Measurements from ENCODE around the gene TIAM1.

DNA sequence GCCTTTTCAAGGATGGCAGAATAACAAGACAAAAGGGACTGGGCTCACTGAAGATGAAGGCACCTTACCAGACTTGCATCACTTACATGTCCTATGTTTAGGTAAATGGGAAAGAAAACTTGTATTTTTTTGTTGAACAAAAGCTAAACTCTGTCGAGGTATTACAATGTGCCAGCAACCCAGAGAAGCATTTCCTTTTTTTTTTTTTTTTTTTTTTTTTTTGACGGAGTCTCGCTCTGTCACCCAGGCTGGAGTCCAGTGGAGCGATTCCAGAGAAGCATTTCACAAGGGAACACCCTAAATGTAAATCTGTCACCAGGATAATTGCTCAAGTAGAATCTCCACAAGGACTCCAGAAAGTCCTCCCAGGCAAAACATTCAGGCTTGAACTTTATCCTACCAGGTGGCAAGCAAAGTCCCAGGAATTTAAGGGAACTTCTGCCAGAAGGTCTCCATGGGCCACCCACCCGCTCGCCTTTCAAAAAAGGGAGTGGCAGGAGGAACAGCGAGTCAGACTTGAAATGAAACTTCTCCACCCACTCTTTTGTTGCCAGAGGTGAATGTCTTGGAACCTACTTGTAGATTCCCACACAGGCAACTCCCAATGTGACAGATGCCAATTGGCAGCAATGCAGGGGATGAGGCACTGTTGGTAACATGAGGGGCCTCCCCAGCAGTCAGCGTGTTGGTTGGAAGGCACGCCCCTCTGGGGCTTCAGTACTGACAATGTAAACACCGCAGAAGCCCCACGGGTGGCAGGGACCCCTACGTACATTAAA, 125.0 kb downstream of the TIAM1 start:
- TF ChIP-seq, protein P1, sequence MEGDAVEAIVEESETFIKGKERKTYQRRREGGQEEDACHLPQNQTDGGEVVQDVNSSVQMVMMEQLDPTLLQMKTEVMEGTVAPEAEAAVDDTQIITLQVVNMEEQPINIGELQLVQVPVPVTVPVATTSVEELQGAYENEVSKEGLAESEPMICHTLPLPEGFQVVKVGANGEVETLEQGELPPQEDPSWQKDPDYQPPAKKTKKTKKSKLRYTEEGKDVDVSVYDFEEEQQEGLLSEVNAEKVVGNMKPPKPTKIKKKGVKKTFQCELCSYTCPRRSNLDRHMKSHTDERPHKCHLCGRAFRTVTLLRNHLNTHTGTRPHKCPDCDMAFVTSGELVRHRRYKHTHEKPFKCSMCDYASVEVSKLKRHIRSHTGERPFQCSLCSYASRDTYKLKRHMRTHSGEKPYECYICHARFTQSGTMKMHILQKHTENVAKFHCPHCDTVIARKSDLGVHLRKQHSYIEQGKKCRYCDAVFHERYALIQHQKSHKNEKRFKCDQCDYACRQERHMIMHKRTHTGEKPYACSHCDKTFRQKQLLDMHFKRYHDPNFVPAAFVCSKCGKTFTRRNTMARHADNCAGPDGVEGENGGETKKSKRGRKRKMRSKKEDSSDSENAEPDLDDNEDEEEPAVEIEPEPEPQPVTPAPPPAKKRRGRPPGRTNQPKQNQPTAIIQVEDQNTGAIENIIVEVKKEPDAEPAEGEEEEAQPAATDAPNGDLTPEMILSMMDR (IDR thresholded peaks at IDR 0.05) = no peak
- no peak for TF ChIP-seq POLR2A (IDR thresholded peaks at IDR 0.05)

Data from stomach (tissue), 4 donors.